HG03565 (cell line): ENCODE measurements around the gene GRAMD1B.
"Not testable (repeated sequence)": the region's sequence is repeated elsewhere in the genome, so short reads cannot be mapped to it uniquely, and the experiment has no call there.

ENCODE experiments used
- ATAC-seq: cut with Tn5 transposase; IDR thresholded peaks from one replicate; pipeline ENCODE4 v1.9.1; 2021; ENCODE audit warnings: mild to moderate bottlenecking, moderate library complexity; ENCODE audit not compliant: unreplicated experiment

The GRAMD1B gene

GRCh38 chr11:123439616-123440015, 9.5 kb downstream of the GRAMD1B start:
- ATAC-seq: no peak

GRCh38 chr11:123441161-123441560, 11.1 kb downstream of the GRAMD1B start:
- ATAC-seq: no peak

- no peak for ATAC-seq
These were observed 14.0 kb downstream of the GRAMD1B start for GRCh38 chr11:123443851-123444623.

GRCh38 chr11:123448823-123449222, 18.8 kb downstream of the GRAMD1B start:
- ATAC-seq: no peak

DNA sequence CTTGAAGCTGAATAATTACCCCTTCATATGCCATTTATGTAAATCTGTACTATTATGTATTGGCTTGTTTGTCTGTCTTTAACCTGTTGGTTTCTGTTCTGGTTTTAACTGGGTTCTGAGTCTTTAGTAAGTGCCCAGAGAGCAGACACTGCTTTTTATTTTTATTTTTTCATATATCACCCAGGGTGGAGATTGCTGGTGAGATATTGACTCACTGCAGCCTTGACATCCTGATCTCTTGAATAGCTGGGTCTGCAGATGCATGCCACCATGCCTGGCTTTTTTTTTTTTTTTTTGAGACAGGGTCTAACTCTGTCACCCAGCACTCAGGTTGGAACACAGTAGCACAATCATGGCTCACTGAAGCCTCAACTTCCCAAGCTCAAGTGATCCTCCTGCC, 19.4 kb downstream of the GRAMD1B start:
- ATAC-seq: no peak

DNA sequence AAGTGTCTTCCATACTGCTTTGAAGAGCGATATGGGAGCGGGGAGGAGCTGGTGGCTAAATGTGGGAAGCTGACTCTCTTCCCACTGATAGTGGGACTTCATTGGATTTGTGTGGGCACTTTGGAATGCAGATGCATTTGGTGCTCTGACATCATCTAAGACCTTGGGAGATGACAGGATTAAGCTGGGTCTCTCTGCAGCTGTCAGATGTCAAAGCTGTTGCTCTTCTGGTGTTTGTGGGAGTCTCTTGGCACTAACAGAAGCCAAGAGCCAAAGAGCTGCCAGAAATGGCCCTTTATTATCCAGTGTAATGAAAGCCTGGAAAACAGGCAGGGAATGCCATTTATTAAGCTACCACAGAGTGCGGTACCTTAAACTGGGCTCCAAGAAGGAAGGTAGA, 20.6 kb downstream of the GRAMD1B start:
- ATAC-seq: no peak

DNA sequence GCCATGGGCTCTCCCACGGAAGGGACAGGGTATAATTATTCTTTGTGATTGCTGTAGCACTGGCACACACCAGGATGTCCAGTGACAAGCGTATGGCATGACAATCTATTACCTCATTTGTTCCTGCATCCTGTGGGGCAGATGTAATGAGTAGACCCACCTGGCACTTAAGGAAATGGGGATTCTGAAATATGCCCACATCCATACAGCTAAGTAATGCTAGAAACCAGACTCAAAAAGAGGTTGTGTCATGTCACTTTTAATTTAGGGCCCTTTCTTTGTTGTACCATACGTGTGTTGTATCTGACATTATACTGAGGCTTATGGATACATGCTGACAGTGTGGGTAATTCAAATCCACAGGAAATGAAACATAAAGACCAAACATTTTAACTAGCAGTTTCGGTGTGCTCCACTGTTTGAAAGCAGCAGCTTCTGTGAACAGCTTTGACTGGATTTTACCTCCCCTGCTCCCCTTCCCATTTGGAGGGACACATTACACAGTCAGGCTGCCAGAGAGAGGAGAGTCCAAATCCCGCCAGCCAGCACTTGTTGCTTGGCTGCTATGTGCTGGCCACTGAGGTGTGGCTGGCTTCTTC, 21.2 kb downstream of the GRAMD1B start:
- ATAC-seq: no peak

DNA sequence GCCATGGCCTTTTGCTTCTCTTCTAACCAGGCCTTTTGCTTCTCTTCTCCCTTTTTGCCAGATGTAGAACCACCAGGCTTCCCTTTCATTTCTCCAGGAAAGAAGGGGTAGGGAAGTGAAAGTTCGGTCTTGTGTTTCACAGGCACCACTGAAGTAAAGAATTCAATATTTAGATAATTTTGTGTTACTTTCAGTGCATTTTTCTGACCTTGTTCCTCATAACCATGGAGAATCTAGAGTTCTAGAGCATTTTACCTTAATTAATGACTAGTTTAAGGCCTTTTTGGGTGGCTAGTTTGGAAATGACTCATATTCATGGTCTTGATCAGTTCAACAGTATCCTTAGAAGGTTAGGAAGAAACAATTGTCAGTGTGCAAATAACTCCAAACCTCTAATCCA, 22.7 kb downstream of the GRAMD1B start:
- no peak for ATAC-seq

DNA sequence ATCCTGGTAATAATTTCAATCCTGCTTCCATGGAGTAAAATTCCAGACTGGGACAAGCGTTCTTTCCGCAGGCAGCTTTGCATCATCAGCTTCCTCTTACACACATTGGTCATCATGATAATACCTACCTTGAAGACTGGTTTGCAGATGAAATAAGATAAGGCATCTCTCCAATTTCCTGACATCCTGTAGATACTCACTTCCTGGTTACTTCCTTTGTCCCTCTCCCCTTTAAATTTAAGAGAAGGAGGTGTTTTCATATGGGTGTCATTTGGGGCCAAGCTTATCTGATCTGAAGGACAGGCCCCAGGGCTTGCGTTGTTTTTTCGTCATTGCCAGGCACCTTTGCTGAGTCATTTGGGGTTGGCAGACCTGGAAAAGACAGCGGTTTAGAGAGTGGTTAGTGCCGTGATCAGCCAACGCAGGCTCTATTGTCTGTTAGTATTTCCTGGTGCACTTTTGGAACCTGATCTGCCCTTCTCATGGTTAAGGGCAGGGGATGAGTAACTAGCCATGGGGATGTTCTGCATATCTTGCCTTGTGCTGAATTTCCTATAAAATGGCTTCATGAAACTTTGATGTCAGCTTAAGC, 24.1 kb downstream of the GRAMD1B start:
- no peak for ATAC-seq

- no peak for ATAC-seq
These were observed 24.7 kb downstream of the GRAMD1B start for GRCh38 chr11:123454796-123455195.

DNA sequence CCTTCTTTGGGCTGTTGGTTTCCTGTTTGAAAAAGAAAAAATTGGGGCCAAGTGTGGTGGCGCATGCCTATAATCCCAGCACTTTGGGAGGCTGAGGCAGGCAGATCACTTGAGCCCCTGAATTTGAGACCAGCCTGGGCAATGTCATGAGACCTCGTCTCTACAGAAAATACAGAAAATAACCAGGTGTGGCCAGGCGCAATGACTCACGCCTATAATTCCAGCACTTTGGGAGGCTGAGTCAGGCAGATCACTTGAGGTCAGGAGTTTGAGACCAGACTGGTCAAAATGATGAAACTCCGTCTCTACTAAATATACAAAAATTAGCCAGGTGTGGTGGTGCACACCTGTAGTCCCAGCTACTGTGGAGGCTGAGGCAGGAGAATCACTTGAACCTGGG, 26.4 kb downstream of the GRAMD1B start:
- ATAC-seq: not testable (repeated sequence)

GRCh38 chr11:123457187-123457770, 27.2 kb downstream of the GRAMD1B start:
- ATAC-seq: no peak

- no peak for ATAC-seq
These were observed 28.4 kb downstream of the GRAMD1B start for GRCh38 chr11:123458501-123458900.

GRCh38 chr11:123460012-123460700, 30.1 kb downstream of the GRAMD1B start:
- ATAC-seq: no peak

DNA sequence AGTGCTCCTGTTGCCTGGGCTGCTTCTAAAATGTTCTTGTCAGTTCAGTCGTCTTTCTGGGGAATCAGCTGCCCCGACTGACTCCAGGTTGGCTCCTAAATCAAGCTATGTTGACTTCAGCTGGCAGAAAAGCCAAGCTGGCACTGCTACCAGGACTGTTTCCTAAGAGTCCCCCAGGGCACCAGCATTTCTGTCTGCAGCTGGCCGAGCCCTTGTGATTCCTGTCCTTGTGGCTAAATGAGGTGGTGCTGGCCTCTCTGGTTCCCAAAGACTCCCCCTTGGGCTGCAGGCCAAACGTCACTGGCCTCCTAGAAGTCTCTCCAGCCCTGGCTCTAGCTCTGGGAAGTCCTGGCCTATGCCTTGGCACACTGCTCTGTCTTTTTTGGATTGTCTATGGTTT, 31.1 kb downstream of the GRAMD1B start:
- ATAC-seq: no peak

- ATAC-seq: not testable (repeated sequence)
These were observed 35.6 kb downstream of the GRAMD1B start for GRCh38 chr11:123465667-123466066.

GRCh38 chr11:123466172-123466571, 36.1 kb downstream of the GRAMD1B start:
- ATAC-seq: not testable (repeated sequence)

GRCh38 chr11:123469089-123469488, 39.0 kb downstream of the GRAMD1B start:
- ATAC-seq: no peak

DNA sequence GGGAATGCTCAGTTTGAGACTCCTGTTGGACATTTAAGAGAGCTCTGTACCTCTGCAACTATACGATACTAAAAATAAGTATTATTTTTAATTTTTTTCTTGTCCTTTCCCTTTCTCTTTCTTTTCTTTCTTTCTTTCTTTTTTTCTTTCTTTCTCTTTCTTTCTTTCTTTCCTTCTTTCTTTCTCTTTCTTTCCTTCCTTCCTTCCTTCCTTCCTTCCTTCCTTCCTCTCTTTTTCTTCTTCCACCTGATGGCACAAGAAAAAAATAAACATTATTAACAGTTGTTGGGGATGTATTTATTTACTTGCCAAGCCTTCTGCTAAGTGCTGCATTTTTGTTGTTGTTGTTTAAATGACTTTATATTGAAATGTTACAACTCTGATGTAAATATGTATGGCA, 39.5 kb downstream of the GRAMD1B start:
- no peak for ATAC-seq

- ATAC-seq: no peak
These were observed 40.8 kb downstream of the GRAMD1B start for GRCh38 chr11:123470842-123471241.

- no peak for ATAC-seq
These were observed 42.3 kb downstream of the GRAMD1B start for GRCh38 chr11:123472236-123472935.
